ENCODE results near the gene HGS.
"Not testable (repeated sequence)": the region's sequence is repeated elsewhere in the genome, so short reads cannot be mapped to it uniquely, and the experiment has no call there.

Gene HGS

DNA sequence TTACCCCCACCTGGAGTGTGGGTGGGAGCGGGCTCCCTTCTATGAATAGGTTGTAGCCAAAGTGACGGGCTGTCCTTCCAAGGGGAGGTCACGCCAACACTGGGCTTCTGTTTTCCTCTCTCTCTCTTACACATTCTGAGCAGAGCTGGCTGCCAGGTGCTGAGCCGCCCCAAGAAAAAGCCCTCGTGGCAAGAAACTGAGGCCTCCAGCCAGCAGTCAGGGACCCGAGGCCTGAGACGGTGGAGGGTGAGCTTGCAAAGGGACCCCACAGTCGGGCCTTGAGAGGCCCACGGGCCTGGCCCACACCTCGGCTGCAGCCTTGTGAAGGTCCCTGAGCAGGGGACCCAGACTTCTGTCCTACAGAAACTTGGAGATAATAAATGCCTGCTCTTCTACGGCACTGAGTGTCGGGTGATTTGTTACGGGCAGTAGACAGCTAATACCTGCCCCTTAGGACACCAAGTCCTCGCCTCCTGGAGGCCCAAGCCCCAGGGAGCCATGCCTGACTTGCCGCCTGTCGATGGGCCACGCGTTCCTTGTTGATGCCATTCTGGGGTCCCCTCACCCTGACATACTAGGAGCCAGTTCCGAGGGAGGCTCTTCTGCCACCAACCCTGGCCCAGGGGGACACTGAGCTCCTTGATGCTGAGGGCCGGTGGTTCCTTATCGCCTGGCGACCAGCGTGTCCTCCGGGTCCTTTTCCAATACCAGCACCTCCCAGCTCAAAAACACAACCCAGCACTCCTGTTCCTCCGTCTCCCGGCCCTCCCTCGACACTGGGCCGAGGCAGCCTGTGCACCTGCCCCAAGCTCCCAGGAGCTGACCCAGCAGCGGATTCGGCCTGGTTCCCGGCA lies 54.4 kb downstream of the HGS start:
- no peak for DNase-seq
- intact Hi-C loops (cut with DNase I), result no loop called here

DNA sequence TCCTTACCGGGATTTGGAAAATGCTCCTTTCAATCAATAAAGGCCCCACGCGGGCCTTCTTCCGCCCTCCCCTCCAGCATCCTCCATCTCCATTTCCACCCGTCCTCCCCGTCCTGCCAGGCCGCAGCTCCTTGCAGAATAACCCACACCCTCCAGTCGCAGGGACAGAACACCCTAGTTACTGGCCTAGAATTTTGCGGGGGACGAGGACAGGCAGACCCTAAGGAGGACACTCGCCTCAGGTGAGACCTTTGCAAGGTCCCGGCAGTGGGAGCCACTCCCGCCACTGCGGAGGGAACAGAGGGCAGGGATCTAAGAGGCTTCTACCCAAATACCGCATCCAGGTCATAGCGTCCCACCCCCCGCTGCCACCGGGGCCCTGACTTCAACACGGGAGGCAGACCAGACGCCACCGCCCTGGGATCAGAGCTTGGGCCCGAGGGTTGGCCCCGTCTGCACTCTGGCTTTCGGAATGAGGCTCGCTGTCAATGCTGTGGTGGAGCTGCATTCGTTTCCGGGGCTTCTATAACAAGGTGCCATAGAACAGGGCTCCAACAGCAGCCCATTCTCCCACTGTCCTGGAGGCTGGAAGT lies 55.1 kb downstream of the HGS start:
- intact Hi-C loops (cut with DNase I), result no loop called here
- DNase-seq, result peak in 1 of 10 donors; percentile 64

DNA sequence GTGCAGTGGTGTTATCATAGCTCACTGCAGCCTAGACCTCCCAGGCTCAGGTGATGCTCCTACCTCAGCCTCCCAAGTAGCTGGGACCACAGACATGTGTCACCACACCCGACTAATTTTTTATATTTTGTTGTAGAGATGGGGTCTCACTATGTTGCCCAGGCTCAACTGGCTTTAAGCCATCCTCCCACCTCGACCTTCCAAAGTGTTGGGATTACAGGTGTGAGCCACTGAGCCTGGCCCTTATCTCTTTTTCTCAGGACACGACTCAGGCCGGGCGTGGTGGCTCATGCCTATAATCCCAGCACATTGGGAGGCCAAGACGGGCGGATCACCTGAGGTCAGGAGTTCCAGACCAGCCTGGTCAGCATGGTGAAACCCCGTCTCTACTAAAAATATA lies 55.8 kb downstream of the HGS start:
- intact Hi-C loops (cut with DNase I); DNase-seq: not testable (repeated sequence)

DNA sequence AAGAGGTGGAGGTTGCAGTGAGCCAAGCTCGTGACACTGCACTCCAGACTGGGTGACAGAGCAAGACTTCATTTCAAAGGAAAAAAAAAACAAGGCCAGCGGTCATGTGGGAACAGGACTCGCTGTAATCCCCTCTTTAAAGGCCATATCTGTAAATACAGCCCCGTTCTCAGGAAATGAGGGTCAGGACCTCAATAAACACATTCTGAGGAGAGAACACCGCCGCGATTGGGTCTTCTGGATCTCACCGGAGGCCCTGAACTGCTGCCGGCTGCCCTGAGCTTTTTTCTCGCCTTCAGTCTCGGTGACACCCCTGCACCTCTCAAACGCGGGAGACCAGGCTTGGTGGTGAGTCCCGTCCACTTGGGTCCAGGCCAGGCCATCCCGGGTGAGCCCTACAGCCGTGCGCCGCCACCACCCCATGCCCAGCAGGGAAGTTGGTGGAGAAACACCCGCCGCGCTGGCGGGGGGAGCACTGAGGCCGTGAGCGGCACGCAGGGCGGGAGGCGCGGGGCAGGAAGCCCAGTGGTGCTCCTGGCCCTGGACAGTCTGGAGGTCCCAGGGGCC lies 56.7 kb downstream of the HGS start:
- no peak for DNase-seq
- intact Hi-C loops (cut with DNase I), result no loop called here

DNA sequence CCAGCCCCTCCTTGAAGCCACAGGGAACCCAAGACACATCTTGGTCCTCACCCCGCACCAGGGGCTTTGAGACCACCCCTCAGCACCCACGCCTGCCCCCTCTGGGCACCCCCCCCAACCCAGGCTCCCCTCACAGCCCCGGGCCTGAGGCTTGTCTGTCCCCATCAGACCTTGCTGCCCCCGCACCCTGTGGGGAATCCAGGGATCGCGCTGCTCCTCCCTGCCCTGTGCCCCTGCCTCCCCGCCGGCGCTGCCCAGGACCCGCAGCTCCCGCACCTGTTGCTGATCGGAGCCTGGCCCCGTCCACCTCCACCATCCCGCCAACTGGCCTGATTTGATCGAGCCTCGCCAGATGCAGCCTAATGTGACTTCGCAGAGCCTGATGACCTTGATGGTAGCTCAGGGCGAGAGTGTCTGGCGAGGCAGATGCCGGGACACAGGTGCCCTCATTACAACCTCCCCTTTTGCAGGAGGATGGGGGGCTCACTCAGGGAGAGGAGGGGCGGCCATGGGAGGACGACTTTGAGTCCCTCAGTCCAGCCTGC lies 57.3 kb downstream of the HGS start:
- no peak for DNase-seq
- intact Hi-C loops (cut with DNase I), result no loop called here

DNA sequence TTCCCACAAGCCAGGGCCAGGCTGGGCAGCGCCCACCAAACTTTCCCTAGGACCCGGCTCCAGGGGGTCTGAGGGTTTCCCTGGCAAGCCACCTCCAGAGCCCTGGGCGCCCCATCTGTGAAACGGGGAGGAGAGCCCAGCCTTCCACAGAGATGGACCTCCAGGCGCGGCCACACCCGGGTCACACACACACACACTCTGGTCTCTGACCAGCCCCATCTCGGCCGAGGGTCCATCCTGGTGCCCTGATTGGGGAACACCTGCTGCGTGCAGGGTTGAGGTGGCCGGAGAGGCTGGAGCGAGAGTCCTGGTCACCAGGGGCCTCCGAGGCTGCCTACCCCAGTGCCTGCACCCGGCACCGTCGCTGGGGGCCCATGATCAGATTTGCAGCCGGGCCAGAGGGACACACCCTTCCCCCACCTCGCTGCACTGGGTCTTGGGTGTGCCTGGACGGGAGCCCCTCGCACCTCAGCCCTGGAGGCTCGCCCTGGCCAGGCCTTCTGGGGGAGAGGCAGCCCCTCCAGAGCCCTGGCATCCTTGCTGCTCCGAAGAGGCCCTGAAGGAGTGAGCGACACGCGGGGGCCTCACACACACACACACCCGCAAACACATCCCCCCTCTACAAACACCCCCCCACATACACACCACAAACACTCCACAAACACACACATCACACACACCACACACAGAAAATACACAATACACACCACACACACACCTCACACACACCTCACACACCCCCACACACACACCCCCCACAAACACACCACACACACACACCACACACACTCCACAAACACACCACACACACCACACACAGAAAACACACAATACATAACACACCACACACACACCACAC lies 58.0 kb downstream of the HGS start:
- intact Hi-C loops (cut with DNase I), result no loop called here

More for the DNA sequence above, 58.0 kb downstream of the HGS start:
- peak in 1 of 10 donors; percentile 67 for DNase-seq

All from posterior cingulate gyrus (tissue), 11 donors.